Retinal pigment epithelial cell (primary cell): Measurements from ENCODE around the gene P3R3URF.

Source experiments
- DNase-seq: peaks from one replicate; pipeline ENCODE4 v3.0.0-alpha.2; 2010; ENCODE audit warnings: low read depth
- H3K4me3 ChIP-seq: 2 replicates; pipeline ENCODE4 v1.5.1; 2011; ENCODE audit warnings: mild to moderate bottlenecking, low read length, control low read depth, moderate library complexity
- TF ChIP-seq, protein P1 (sequence below): conservative IDR thresholded peaks from 2 replicates; pipeline ENCODE4 v1.5.1; 2011; ENCODE audit warnings: low read depth, low read length, control low read depth, inconsistent platforms

Gene P3R3URF

DNA sequence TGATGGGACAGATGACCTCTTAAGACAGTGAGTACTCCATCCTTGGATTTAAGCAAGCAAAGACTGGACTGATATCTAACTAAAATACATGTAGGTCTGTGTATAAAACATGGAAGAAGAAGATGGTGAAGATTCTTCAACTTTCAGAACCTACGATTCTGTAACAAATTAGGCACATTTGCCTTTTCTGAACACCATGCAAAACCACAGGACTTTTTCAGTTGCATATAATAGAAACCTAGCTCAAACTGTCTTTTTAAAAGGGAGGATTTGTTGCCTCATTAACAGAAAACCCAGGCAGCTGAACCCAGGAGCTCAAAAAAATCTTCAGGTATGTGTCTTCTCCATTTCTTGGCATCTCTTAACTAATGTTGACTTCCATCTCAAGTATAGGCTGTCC lies 16.1 kb downstream of the P3R3URF start:
- no peak overlapping the region for H3K4me3 ChIP-seq
- TF ChIP-seq, protein P1, sequence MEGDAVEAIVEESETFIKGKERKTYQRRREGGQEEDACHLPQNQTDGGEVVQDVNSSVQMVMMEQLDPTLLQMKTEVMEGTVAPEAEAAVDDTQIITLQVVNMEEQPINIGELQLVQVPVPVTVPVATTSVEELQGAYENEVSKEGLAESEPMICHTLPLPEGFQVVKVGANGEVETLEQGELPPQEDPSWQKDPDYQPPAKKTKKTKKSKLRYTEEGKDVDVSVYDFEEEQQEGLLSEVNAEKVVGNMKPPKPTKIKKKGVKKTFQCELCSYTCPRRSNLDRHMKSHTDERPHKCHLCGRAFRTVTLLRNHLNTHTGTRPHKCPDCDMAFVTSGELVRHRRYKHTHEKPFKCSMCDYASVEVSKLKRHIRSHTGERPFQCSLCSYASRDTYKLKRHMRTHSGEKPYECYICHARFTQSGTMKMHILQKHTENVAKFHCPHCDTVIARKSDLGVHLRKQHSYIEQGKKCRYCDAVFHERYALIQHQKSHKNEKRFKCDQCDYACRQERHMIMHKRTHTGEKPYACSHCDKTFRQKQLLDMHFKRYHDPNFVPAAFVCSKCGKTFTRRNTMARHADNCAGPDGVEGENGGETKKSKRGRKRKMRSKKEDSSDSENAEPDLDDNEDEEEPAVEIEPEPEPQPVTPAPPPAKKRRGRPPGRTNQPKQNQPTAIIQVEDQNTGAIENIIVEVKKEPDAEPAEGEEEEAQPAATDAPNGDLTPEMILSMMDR = no peak
- DNase-seq = no peak

DNA sequence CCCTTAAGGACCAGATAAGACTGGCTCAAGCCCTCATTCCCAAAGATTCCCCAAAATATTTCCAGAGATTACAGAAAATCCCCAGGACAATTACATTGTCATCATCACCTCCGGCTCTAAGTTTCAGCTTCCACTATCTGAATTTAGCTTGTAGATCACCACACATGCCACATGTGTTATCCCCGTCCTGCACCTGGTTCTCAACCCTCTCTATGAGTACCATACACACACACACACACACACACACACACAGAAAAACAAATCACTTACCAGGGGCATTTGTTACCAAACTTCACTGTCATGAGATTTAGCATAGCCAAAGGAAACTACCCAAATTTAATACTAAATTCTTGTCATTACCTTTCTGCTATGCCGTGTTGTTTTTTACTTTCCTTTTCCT lies 16.8 kb downstream of the P3R3URF start:
- no peak for DNase-seq
- TF ChIP-seq, protein P1 = no peak
- H3K4me3 ChIP-seq = no peak overlapping the region

DNA sequence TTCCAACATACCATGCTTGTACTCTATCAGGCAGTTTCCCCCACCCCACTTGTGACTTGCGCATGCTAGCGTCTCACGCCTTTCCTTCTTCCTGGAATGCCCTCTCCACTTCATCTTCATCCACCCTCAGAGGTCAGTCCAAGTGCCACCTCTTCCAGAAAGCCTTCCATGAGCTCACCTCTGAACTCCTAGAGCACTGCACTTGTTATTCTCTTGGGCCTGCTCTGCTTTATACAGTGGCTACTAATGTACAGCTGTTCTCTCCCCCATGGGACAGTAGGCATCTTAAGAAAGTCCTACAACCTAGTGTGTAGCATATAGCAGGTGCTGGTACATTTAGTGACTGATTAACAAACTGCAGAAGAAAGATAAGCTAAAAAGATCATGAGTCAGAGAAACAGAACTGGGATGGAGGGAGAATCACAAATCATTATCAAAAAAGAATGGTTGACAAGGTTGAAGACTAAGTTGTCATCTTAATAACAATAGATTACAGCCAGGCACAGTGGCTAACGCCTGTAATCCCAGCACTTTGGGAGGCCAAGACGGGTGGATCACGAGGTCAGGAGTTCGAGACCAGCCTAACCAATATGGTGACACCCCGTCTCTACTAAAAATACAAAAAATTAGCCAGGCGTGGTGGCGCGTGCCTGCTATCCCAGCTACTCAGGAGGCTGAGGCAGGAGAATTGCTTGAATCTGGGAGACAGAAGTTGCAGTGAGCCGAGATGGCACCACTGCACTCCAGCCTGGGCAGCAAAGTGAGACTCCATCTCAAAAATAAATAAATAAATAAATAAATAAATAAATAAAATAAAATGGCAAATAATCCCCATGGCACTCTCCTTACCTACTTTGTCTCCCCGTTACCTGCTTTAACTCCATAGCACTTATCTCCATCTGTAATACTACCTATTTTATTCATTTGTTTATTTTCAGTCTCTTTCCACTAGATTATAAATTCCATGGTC lies 17.7 kb downstream of the P3R3URF start:
- H3K4me3 ChIP-seq = no peak overlapping the region
- TF ChIP-seq, protein P1 = no peak
- DNase-seq = no peak

DNA sequence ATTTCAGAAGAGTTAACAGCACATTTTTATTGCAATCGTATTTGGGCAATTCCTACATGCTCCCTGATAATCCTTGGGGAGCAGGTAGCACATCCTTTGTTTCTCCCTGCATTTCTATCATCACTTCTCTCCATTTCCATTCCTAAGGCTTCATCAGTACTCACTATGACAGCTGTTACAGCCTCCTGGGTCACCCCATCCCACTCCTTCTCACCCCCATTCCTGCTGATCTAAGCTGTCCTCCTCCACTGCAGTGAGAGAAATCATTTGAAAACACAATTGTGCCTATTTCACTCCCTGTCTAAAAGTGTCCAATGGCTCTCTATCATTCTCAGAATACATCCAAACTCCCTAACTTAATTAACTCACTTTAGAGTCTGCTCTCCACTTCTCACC lies 18.4 kb downstream of the P3R3URF start:
- H3K4me3 ChIP-seq = no peak overlapping the region
- TF ChIP-seq, protein P1 = no peak
- DNase-seq = no peak

DNA sequence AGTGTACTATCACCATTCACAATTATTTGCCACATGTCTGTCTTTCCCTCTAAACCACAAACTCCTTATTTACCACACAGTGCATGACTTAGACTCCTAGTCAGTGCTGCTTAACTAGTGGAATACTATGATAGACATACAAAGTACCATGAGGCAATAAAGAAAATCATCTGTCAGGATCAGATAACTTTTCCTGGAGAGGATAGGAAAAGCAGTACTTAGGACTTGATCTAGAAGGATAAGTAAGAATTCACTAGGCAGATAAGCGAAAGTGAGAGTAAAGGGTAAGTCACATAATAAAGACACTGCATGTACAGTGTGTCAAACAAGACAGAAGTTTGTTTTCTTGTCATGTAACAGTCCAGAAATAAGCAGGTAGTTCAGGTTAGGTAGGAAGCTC lies 22.6 kb downstream of the P3R3URF start:
- DNase-seq = no peak
- TF ChIP-seq, protein P1 = no peak
- H3K4me3 ChIP-seq = no peak overlapping the region

DNA sequence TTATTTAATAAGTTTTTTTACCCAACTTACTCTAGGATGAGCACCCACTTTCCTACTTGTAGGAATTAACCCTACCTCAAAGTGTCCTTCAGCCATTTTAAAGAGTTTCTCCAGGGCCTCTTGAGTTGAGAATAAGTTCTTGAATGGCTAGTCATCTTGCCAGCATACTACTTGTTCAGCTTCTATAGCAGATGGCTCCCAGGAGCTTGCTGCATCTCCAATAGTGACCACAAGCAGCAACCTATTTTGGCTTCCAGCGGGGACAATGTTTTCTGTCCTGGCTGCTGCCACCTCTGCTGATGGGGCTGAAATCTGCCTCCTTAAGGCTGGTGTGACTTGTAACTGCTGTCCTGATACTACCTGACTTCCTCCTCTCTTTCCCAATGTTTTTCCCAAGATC lies 23.1 kb downstream of the P3R3URF start:
- DNase-seq = no peak
- TF ChIP-seq, protein P1 = no peak
- no peak overlapping the region for H3K4me3 ChIP-seq

DNA sequence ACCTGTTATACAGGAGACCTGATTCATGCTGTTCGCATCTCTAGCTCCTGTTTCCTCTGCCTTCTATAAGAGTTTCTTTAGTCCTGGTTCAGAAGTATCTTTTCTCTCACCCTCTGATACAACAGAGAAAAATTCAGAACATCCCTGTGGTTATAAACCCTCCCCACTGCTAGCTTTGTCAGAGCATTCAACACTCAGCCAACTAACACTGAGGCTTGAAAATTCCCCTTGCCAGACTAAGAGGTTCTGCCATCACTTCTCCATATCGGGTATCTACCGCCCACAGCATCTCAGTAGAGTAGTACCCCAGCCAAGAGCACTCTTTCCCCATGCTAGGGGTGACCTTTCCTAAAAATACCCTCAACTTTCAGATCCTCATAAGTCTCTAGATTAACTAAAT lies 24.3 kb downstream of the P3R3URF start:
- TF ChIP-seq, protein P1 = no peak
- no peak overlapping the region for H3K4me3 ChIP-seq
- DNase-seq = no peak
